Measurements from ENCODE around the gene GATAD2B. TPM values are rescaled to one million over a fixed set of nuclear protein-coding genes. Genes with fewer than 3 reads are reported as not detected.
"Not testable (repeated sequence)": the region's sequence is repeated elsewhere in the genome, so short reads cannot be mapped to it uniquely, and the experiment has no call there.

The GATAD2B gene
- total RNA-seq, 5 donors from 2014 or later (not counting 1 experiment from before 2014, with no cell fraction given) = 94.6 to 107 (median 103) TPM

DNA sequence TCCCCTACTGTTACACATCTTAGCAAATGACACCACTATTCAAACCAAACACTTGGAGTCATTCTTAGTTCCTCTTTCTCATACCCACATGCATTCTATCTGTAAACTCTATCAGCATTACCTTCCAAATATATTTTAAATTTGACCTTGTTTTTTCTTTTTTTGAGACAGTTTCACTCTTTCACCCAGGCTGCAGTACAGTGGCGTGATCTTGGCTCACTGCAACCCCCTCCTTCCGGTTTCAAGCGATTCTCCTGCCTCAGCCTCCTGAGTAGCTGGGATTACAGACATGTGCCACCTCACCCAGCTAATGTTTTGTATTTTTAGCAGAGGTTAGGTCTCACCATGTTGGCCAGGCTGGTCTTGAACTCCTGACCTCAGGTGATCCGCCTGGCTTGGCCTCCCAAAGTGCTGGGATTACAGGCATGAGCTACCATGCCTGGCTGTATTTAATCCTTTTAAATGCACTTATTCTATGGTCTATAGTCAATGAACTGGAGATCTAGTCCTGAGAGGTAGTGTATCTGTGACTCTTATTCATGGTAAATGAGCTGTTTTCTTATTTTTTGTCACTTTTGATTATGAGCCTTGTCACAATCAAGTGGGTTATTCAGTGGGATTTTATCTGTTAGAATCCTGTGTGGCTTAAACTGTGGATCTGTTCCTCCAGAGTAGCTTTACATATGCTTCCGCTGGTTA is 73.1 kb downstream of the GATAD2B start:
- H3K27ac Mint-ChIP-seq = peak overlapping the region; percentile 75 to 85
- ChIA-PET CTCF (interaction anchor here (0.6 kb wide), 2 partner anchors 11 to 142 kb away, joined by 3 read pairs; no protein-coding TSS in a partner anchor), POLR2A (interaction anchor here (0.6 kb wide), 2 partner anchors 15 to 119 kb away, joined by 5 read pairs; no protein-coding TSS in a partner anchor)
- H3K4me3 ChIP-seq (ENCODE audit: control insufficient read depth in 1 of 2, extremely low read depth in 1 of 2, low read length in 1 of 2) = no peak overlapping the region
- ATAC-seq (replicated peaks in 1 of 4) (peak in 2 of 4 experiments; percentile 23 to 26), DNase-seq (peak in 9 of 35 experiments; percentile 3 to 27 (median 8))
- H3K9me3 ChIP-seq = no peaks in the 10 kb centered on the region
- H3K9me3 Mint-ChIP-seq = no peaks in the 10 kb centered on the region
- H3K4me1 ChIP-seq (ENCODE audit: control insufficient read depth in 1 of 2, extremely low read depth in 1 of 2, insufficient read depth in 2 of 2, low read length in 2 of 2) = peaks cover 0 to 8% of the 10 kb centered on the region in 2 experiments
- 80% methylated on average over 1 of the region's 5 CpGs for WGBS (ENCODE audit: insufficient coverage)
- H3K4me1 Mint-ChIP-seq = peaks cover 41 to 54% (median 51%) of the 10 kb centered on the region in 3 donors
- peaks cover 23% of the 10 kb centered on the region for H3K36me3 Mint-ChIP-seq
- H3K36me3 ChIP-seq (ENCODE audit: control insufficient read depth in 2 of 2, extremely low read depth in 1 of 2, insufficient read depth in 1 of 2, low read length in 1 of 2) = peaks cover 7 to 21% of the 10 kb centered on the region in 2 donors
- no peaks in the 10 kb centered on the region for H3K27me3 Mint-ChIP-seq
- peak overlapping the region in 1 of 3 donors; percentile 15 for H3K4me3 Mint-ChIP-seq
- no peaks in the 10 kb centered on the region for H3K27me3 ChIP-seq (replicated peaks in 1 of 2; ENCODE audit: control insufficient read depth in 2 of 2, extremely low read depth in 1 of 2, insufficient read depth in 2 of 2, low read length in 1 of 2)
- H3K27ac ChIP-seq (ENCODE audit: low read length) = no peak overlapping the region

DNA sequence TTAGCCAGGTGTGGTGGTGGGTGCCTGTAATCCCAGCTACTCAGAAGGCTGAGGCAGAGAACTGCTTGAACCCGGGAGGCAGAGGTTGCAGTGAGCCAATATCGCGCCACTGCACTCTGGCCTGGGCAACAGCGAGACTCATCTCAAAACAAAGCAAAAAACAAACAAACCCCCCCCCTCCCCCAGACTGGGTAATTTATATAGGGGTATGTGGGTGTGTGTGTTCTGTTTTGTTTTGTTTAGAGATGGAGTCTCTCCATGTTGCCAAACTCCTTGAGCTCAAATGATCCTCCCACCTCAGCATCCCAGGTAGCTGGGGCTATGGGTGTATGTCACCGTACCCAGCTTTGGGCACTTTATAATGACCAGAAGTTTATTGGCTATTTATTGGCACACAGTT is 74.0 kb downstream of the GATAD2B start:
- CTCF ChIA-PET = interaction anchor here in 1 of 2 donors (0.6 kb wide), 1 partner anchor 143 kb away, joined by 3 read pairs; no protein-coding TSS in a partner anchor
- Mint-ChIP-seq H3K9me3 (peaks cover 0 to 2% (median 0%) of the 10 kb centered on the region in 3 donors), H3K36me3 (peaks cover 22% of the 10 kb centered on the region), H3K27ac (no peak overlapping the region), H3K27me3 (no peaks in the 10 kb centered on the region), H3K4me3 (no peak overlapping the region), H3K4me1 (peaks cover 43 to 54% (median 51%) of the 10 kb centered on the region in 3 donors)
- DNase-seq = no peak
- Histone ChIP-seq H3K4me3 (ENCODE audit: control insufficient read depth in 1 of 2, extremely low read depth in 1 of 2, low read length in 1 of 2) (no peak overlapping the region), H3K27ac (ENCODE audit: low read length) (no peak overlapping the region), H3K27me3 (replicated peaks in 1 of 2; ENCODE audit: control insufficient read depth in 2 of 2, extremely low read depth in 1 of 2, insufficient read depth in 2 of 2, low read length in 1 of 2) (no peaks in the 10 kb centered on the region), H3K4me1 (ENCODE audit: control insufficient read depth in 1 of 2, extremely low read depth in 1 of 2, insufficient read depth in 2 of 2, low read length in 2 of 2) (peaks cover 0 to 8% of the 10 kb centered on the region in 2 experiments), H3K9me3 (no peaks in the 10 kb centered on the region), H3K36me3 (ENCODE audit: control insufficient read depth in 2 of 2, extremely low read depth in 1 of 2, insufficient read depth in 1 of 2, low read length in 1 of 2) (peaks cover 7 to 20% of the 10 kb centered on the region in 2 donors)
- POLR2A ChIA-PET = interaction anchor here in 1 of 2 donors (0.6 kb wide), 1 partner anchor 16 kb away, joined by 5 read pairs; no protein-coding TSS in a partner anchor
- no peak for ATAC-seq (replicated peaks in 1 of 4)
- WGBS (ENCODE audit: insufficient coverage) = no CpG with 5 or more reads among the region's 5 CpGs

DNA sequence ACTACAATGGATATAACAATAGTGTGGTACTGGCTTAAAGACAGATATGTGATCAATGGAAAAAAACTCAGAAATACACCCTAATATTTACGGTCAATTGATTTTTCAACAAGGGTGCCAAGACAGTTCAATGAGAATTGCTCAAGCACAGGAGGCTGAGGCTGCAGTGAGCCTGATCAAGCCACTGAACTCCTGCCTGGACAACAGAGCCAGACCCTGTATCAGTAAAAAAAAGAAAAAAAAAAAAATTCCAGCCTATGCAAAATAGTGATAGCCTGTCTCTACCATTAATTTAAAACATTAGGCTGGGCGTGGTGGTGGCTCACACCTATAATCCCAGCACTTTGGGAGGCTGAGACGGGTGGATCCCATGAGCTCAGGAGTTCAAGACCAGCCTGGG is 77.6 kb downstream of the GATAD2B start:
- no peaks in the 10 kb centered on the region for H3K9me3 ChIP-seq
- no peak overlapping the region for H3K27ac ChIP-seq (ENCODE audit: low read length)
- H3K4me3 ChIP-seq (ENCODE audit: control insufficient read depth in 1 of 2, extremely low read depth in 1 of 2, low read length in 1 of 2) = no peak overlapping the region
- no CpG with 5 or more reads among the region's 3 CpGs for WGBS (ENCODE audit: insufficient coverage)
- POLR2A ChIA-PET = interaction anchor here in 1 of 2 donors (0.7 kb wide), 1 partner anchor 85 kb away, joined by 4 read pairs; no protein-coding TSS in a partner anchor
- ATAC-seq (replicated peaks in 1 of 4) (no peak), DNase-seq (no peak)
- peaks cover 0 to 4% of the 10 kb centered on the region in 2 donors for H3K36me3 ChIP-seq (ENCODE audit: control insufficient read depth in 2 of 2, extremely low read depth in 1 of 2, insufficient read depth in 1 of 2, low read length in 1 of 2)
- H3K4me1 Mint-ChIP-seq = peaks cover 25 to 38% (median 36%) of the 10 kb centered on the region in 3 donors
- peaks cover 9% of the 10 kb centered on the region for H3K36me3 Mint-ChIP-seq
- no peaks in the 10 kb centered on the region for H3K27me3 Mint-ChIP-seq
- CTCF ChIA-PET = no interaction called here
- H3K4me3 Mint-ChIP-seq = no peak overlapping the region
- H3K4me1 ChIP-seq (ENCODE audit: control insufficient read depth in 1 of 2, extremely low read depth in 1 of 2, insufficient read depth in 2 of 2, low read length in 2 of 2) = peaks cover 0 to 3% of the 10 kb centered on the region in 2 experiments
- H3K9me3 Mint-ChIP-seq = peaks cover 0 to 4% (median 0%) of the 10 kb centered on the region in 3 donors
- no peak overlapping the region for H3K27ac Mint-ChIP-seq
- no peaks in the 10 kb centered on the region for H3K27me3 ChIP-seq (replicated peaks in 1 of 2; ENCODE audit: control insufficient read depth in 2 of 2, extremely low read depth in 1 of 2, insufficient read depth in 2 of 2, low read length in 1 of 2)

DNA sequence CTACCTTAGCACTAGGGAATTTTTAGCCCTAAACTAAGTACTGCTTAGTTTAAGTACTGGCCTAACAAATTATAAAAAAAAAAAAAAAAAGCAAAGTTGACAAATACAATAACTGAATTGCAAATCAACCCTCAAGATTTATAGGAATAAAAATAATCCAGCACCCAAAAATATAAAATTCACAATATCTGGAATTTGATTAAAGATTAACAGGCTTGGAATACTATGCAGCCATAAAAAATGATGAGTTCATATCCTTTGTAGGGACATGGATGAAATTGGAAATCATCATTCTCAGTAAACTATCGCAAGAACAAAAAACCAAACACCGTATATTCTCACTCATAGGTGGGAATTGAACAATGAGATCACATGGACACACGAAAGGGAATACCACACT is 78.4 kb downstream of the GATAD2B start:
- no CpG with 5 or more reads among the region's 3 CpGs for WGBS (ENCODE audit: insufficient coverage)
- H3K27me3 Mint-ChIP-seq; H3K27me3 ChIP-seq (replicated peaks in 1 of 2; ENCODE audit: control insufficient read depth in 2 of 2, extremely low read depth in 1 of 2, insufficient read depth in 2 of 2, low read length in 1 of 2); H3K9me3 Mint-ChIP-seq; H3K36me3 ChIP-seq (ENCODE audit: control insufficient read depth in 2 of 2, extremely low read depth in 1 of 2, insufficient read depth in 1 of 2, low read length in 1 of 2); H3K9me3 ChIP-seq; ATAC-seq (replicated peaks in 1 of 4); DNase-seq; H3K27ac Mint-ChIP-seq; H3K4me3 Mint-ChIP-seq; H3K4me3 ChIP-seq (ENCODE audit: control insufficient read depth in 1 of 2, extremely low read depth in 1 of 2, low read length in 1 of 2); H3K27ac ChIP-seq (ENCODE audit: low read length); H3K4me1 ChIP-seq (ENCODE audit: control insufficient read depth in 1 of 2, extremely low read depth in 1 of 2, insufficient read depth in 2 of 2, low read length in 2 of 2); H3K36me3 Mint-ChIP-seq: not testable (repeated sequence)
- CTCF ChIA-PET = interaction anchor here in 1 of 2 donors (0.6 kb wide), 1 partner anchor 1926 kb away, joined by 4 read pairs; no protein-coding TSS in a partner anchor
- peaks cover 18 to 30% (median 28%) of the 10 kb centered on the region in 3 donors for H3K4me1 Mint-ChIP-seq
- POLR2A ChIA-PET = interaction anchor here in 1 of 2 donors (0.6 kb wide), 1 partner anchor 266 kb away, joined by 13 read pairs; no protein-coding TSS in a partner anchor

DNA sequence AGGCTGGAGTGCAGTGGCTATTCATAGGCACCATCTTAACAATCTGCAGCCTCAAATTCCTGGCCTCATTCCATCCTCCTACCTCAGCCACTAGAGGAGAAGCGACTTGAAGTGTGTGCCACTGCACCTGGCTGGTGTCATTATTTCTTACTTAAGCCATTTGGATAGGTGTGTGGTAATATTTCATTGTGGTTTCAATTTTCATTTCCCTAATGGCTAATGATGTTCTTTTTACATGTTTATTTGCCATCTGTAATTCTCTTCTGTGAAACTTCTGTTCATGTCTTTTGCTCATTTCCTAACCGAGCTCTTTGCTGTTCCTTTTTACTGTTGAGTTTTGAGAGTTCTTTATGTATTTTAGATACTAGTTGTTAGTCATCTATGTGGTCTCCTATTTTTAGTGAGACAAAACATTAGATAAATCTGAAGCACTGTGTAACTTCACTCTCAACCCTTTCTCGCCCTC is 80.7 kb downstream of the GATAD2B start:
- Histone ChIP-seq H3K4me3 (ENCODE audit: control insufficient read depth in 1 of 2, extremely low read depth in 1 of 2, low read length in 1 of 2) (no peak overlapping the region), H3K36me3 (ENCODE audit: control insufficient read depth in 2 of 2, extremely low read depth in 1 of 2, insufficient read depth in 1 of 2, low read length in 1 of 2) (peaks cover 0 to 8% of the 10 kb centered on the region in 2 donors), H3K27me3 (replicated peaks in 1 of 2; ENCODE audit: control insufficient read depth in 2 of 2, extremely low read depth in 1 of 2, insufficient read depth in 2 of 2, low read length in 1 of 2) (no peaks in the 10 kb centered on the region), H3K27ac (ENCODE audit: low read length) (no peak overlapping the region), H3K9me3 (no peaks in the 10 kb centered on the region), H3K4me1 (ENCODE audit: control insufficient read depth in 1 of 2, extremely low read depth in 1 of 2, insufficient read depth in 2 of 2, low read length in 2 of 2) (no peaks in the 10 kb centered on the region)
- H3K36me3 Mint-ChIP-seq = peaks cover 9% of the 10 kb centered on the region
- H3K4me3 Mint-ChIP-seq = no peak overlapping the region
- H3K9me3 Mint-ChIP-seq = peaks cover 0 to 4% (median 0%) of the 10 kb centered on the region in 3 donors
- no peaks in the 10 kb centered on the region for H3K27me3 Mint-ChIP-seq
- WGBS (ENCODE audit: insufficient coverage) = no CpG with 5 or more reads among the region's 3 CpGs
- DNase-seq = no peak
- H3K27ac Mint-ChIP-seq = peak overlapping the region; percentile 10 to 40
- no peak for ATAC-seq (replicated peaks in 1 of 4)
- ChIA-PET CTCF (interaction anchor here in 1 of 2 donors (0.6 kb wide), 1 partner anchor 105 kb away, joined by 5 read pairs; the partner anchor contains the start of gene DENND4B), POLR2A (no interaction called here)
- peaks cover 12 to 32% (median 32%) of the 10 kb centered on the region in 3 donors for H3K4me1 Mint-ChIP-seq

DNA sequence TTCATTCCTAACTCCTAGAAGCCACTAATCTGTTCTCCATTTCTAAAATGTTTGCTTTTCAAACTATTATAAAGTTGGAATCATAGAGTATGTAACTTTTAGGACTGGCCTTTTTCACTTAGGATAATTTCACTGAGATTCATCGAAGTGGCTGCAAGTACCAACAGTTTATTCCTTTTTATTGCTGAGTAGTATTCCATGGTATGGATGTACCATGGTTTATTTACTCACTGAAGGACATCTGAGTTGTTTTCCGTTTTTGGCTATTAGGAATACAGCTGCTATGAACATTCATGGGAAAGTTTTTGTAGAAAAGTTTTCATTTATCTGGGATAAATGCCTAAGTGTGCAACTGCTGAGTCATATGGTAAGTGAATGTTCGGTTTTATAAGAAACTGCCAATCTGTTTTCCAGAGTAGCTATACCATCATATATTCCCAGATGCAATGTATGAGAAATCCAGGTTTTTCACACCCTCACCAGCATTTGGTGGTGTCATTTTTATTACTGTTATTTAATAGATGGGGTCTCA is 81.2 kb downstream of the GATAD2B start:
- no peak overlapping the region for H3K4me3 Mint-ChIP-seq

More for the DNA sequence above, 81.2 kb downstream of the GATAD2B start:
- peaks cover 9% of the 10 kb centered on the region for H3K36me3 Mint-ChIP-seq
- peaks cover 0 to 10% of the 10 kb centered on the region in 2 donors for H3K36me3 ChIP-seq (ENCODE audit: control insufficient read depth in 2 of 2, extremely low read depth in 1 of 2, insufficient read depth in 1 of 2, low read length in 1 of 2)
- no peak overlapping the region for H3K4me3 ChIP-seq (ENCODE audit: control insufficient read depth in 1 of 2, extremely low read depth in 1 of 2, low read length in 1 of 2)
- H3K4me1 ChIP-seq (ENCODE audit: control insufficient read depth in 1 of 2, extremely low read depth in 1 of 2, insufficient read depth in 2 of 2, low read length in 2 of 2) = no peaks in the 10 kb centered on the region
- peaks cover 12 to 35% (median 32%) of the 10 kb centered on the region in 3 donors for H3K4me1 Mint-ChIP-seq
- CTCF ChIA-PET = no interaction called here
- 100% methylated on average over 1 of the region's 3 CpGs for WGBS (ENCODE audit: insufficient coverage)
- no peak for DNase-seq
- H3K27ac Mint-ChIP-seq = peak overlapping the region in 1 of 2 donors; percentile 30
- H3K27me3 ChIP-seq (replicated peaks in 1 of 2; ENCODE audit: control insufficient read depth in 2 of 2, extremely low read depth in 1 of 2, insufficient read depth in 2 of 2, low read length in 1 of 2) = no peaks in the 10 kb centered on the region
- ATAC-seq (replicated peaks in 1 of 4) = no peak
- no peaks in the 10 kb centered on the region for H3K9me3 ChIP-seq
- no peak overlapping the region for H3K27ac ChIP-seq (ENCODE audit: low read length)
- POLR2A ChIA-PET = no interaction called here
- peaks cover 0 to 4% (median 0%) of the 10 kb centered on the region in 3 donors for H3K9me3 Mint-ChIP-seq
- no peaks in the 10 kb centered on the region for H3K27me3 Mint-ChIP-seq

Data from T-cell (primary cell).